ENCODE measurements around the gene RNF43. TPM values are rescaled to one million over a fixed set of nuclear protein-coding genes. Genes with fewer than 3 reads are reported as not detected.

The RNF43 gene
- total RNA-seq, 1 experiment from 2014 or later: 0.42 TPM

DNA sequence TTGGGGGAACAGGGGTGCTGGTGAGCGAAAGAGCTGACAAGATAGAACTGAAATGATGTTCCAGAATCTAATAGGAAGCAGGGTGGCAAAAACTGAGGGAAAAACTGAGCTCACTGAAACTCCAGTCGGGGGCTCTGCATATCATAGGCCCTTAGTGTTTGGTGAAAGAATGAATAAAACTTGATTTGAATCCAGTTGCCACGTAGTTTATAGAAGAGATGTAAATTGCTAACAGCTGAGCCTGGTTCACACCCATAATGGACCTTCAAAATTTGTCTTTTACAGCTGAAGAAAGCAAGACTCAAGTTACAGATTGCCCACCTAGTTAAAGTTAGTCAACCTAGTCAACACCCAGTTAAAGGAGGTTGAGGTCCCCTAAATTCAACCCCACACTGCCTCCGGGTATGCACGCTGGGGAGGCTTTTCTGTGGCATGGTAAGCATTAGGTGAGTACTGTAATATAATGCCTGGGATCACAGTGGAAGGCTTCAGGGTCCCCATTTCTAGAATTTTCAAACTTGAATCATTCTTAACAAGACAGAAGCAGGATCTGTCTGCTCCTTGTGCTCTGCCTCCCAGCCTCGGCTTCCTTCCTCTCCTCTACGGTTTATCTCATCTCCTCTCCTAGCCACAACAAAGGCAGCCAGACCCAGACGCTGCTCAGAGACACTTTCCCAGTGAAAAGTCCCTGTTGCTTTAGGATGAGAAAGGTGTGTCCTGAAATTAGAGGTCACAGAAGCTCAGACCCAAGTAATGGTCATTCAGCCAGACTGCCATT, 38.4 kb downstream of the RNF43 start:
- Histone ChIP-seq H2BK12ac (ENCODE audit: insufficient read length, low read depth, low read length) (no peak overlapping the region), H3K23ac (ENCODE audit: insufficient read length, low read depth, low read length) (no peak overlapping the region), H2BK20ac (ENCODE audit: low read depth, low read length, poor library complexity, severe bottlenecking) (no peak overlapping the region), H4K91ac (ENCODE audit: insufficient read length, low read depth, low read length) (no peak overlapping the region), H2BK5ac (ENCODE audit: insufficient read length, low read length) (no peak overlapping the region), H3K18ac (ENCODE audit: insufficient read length, low read depth, low read length) (no peak overlapping the region), H3K14ac (ENCODE audit: insufficient read depth, low read length) (peak overlapping the region; percentile 69; the same call in 1 of the 2 replicates), H4K5ac (ENCODE audit: insufficient read length, low read depth, low read length) (no peak overlapping the region), H3K27me3 (ENCODE audit: insufficient read depth, low read length) (no peaks in the 10 kb centered on the region), H3K56ac (ENCODE audit: insufficient read length, low read depth, low read length) (no peak overlapping the region), H3T11ph (ENCODE audit: low read length) (no peak overlapping the region), H3K9me3 (ENCODE audit: control insufficient read depth, low read depth, low read length) (no peaks in the 10 kb centered on the region), H3K4me1 (ENCODE audit: insufficient read depth, low read length) (peaks cover 11% of the 10 kb centered on the region; the same call in 1 of the 2 replicates), H4K8ac (replicated peaks; ENCODE audit: insufficient read length, low read depth, low read length) (no peak overlapping the region), H3K4me2 (ENCODE audit: insufficient read depth, insufficient read length, low read length) (no peak overlapping the region), H3K9ac (ENCODE audit: extremely low read depth, insufficient read length, low read length) (no peak overlapping the region), H2AFZ (ENCODE audit: low read length) (no peak overlapping the region), H2AK5ac (ENCODE audit: insufficient read length, low read length) (no peak overlapping the region), H2BK15ac (ENCODE audit: low read depth, low read length) (no peak overlapping the region), H3K79me2 (ENCODE audit: insufficient read depth, low read length) (no peaks in the 10 kb centered on the region), H3K4ac (ENCODE audit: low read depth, low read length) (no peak overlapping the region), H4K20me1 (ENCODE audit: control insufficient read depth, insufficient read depth, insufficient read length) (no peaks in the 10 kb centered on the region), H2BK120ac (ENCODE audit: low read depth, low read length, poor library complexity, severe bottlenecking) (no peak overlapping the region), H3K23me2 (ENCODE audit: insufficient read length, low read depth, low read length, poor library complexity, severe bottlenecking) (no peaks in the 10 kb centered on the region), H3K79me1 (ENCODE audit: insufficient read depth, low read depth, low read length, poor library complexity, severe bottlenecking) (no peaks in the 10 kb centered on the region), H3K27ac (ENCODE audit: insufficient read length, low read depth, low read length) (no peak overlapping the region)
- H3K36me3 Mint-ChIP-seq (ENCODE audit: insufficient read depth in 1 of 3, low read depth in 3 of 3): no peaks in the 10 kb centered on the region
- WGBS (ENCODE audit: extremely low coverage, insufficient read length, low lambda C conversion rate): no CpG with 5 or more reads among the region's 8 CpGs
- no peak overlapping the region; a peak in 1 of 7 replicates for H3K27ac Mint-ChIP-seq
- DNase-seq: no peak
- H3K4me1 Mint-ChIP-seq: peaks cover 31 to 33% of the 10 kb centered on the region in 2 experiments
- H3K4me3 Mint-ChIP-seq: no peak overlapping the region
- TF ChIP-seq, protein P1, sequence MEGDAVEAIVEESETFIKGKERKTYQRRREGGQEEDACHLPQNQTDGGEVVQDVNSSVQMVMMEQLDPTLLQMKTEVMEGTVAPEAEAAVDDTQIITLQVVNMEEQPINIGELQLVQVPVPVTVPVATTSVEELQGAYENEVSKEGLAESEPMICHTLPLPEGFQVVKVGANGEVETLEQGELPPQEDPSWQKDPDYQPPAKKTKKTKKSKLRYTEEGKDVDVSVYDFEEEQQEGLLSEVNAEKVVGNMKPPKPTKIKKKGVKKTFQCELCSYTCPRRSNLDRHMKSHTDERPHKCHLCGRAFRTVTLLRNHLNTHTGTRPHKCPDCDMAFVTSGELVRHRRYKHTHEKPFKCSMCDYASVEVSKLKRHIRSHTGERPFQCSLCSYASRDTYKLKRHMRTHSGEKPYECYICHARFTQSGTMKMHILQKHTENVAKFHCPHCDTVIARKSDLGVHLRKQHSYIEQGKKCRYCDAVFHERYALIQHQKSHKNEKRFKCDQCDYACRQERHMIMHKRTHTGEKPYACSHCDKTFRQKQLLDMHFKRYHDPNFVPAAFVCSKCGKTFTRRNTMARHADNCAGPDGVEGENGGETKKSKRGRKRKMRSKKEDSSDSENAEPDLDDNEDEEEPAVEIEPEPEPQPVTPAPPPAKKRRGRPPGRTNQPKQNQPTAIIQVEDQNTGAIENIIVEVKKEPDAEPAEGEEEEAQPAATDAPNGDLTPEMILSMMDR (conservative IDR thresholded peaks at IDR 0.05): no peak
- H3K9me3 Mint-ChIP-seq: no peaks in the 10 kb centered on the region
- peaks cover 4% of the 10 kb centered on the region; the same call in 1 of the 2 replicates for H3K27me3 Mint-ChIP-seq (ENCODE audit: low read depth)
